Upper lobe of left lung (tissue), 6 donors: ENCODE measurements around the gene PLCB2. TPM values are rescaled to one million over a fixed set of nuclear protein-coding genes. Genes with fewer than 3 reads are reported as not detected.

Experiments used
- ATAC-seq, 2 donors: fragments of 200-7000 bp; cut with Tn5 transposase; one replicate each; pipeline ENCODE4 v1.9.1; 2022; ENCODE audit warnings: mild to moderate bottlenecking in 2 of 2, moderate library complexity in 2 of 2; ENCODE audit not compliant: low FRiP score in 2 of 2
- DNase-seq, 2 donors: peaks; one replicate each; pipeline ENCODE4 v3.0.0-alpha.2; 2019 to 2020
- H3K27ac ChIP-seq, 4 donors: fragments of 200-600 bp; sonication (generic); one replicate each; pipeline ENCODE4 v1.5.1; 2016 to 2019
- H3K27me3 ChIP-seq, 4 donors: fragments of 200-600 bp; sonication (generic); one replicate each; pipeline ENCODE4 v1.5.1; 2017 to 2019
- H3K36me3 ChIP-seq, 4 donors: fragments of 200-600 bp; sonication (generic); one replicate each; pipeline ENCODE4 v1.5.1; 2016 to 2019
- H3K4me1 ChIP-seq, 4 donors: fragments of 200-600 bp; sonication (generic); one replicate each; pipeline ENCODE4 v1.5.1; 2018 to 2019
- H3K4me3 ChIP-seq, 4 donors: fragments of 200-600 bp; sonication (generic); one replicate each; pipeline ENCODE4 v1.5.1; 2017 to 2019; ENCODE audit warnings: mild to moderate bottlenecking in 2 of 4, moderate library complexity in 1 of 4
- H3K9me3 ChIP-seq, 4 donors: fragments of 200-600 bp; sonication (generic); one replicate each; pipeline ENCODE4 v1.5.1; 2018 to 2019
- EP300 ChIP-seq, 4 donors: sonication (generic); formaldehyde crosslinking; IDR thresholded peaks; one replicate each; pipeline ENCODE4 v1.5.1; 2017; ENCODE audit warnings: antibody characterized with exemption in 4 of 4, control low read depth in 2 of 4
- POLR2A ChIP-seq, 4 donors: fragments of 450-650 bp; IDR thresholded peaks; one replicate each; pipeline ENCODE4 v1.5.1; 2016 to 2017; ENCODE audit warnings: antibody characterized with exemption in 4 of 4, mild to moderate bottlenecking in 2 of 4
- POLR2AphosphoS5 ChIP-seq, 2 donors: sonication (generic); formaldehyde crosslinking; IDR thresholded peaks; one replicate each; pipeline ENCODE4 v1.5.1; 2017; ENCODE audit warnings: antibody characterized with exemption in 2 of 2
- WGBS, 2 donors: methylation state at CpG; one replicate each; pipeline ENCODE4 v1.1.5; 2017 to 2018; 5-methylcytosine and 5-hydroxymethylcytosine counted together
- total RNA-seq, 6 donors: library from RNA; depleted of rRNA in 4 of 6; stranded (reverse); fragments of >200 nt in 4 of 6; gene quantifications; one replicate each; pipeline versions ENCODE4 v1.1.0 to v1.2.1, GENCODE V29; 2016 to 2021
- TF ChIP-seq, protein P1 (sequence below), 6 experiments: fragments of 450-650 bp in 4 of 6; fragments of 200-600 bp in 2 of 6; sonication (generic) in 2 of 6; IDR thresholded peaks; one replicate each; pipeline ENCODE4 v1.5.1; 2016 to 2019; ENCODE audit warnings: antibody characterized with exemption in 6 of 6
- donor health status: DM: no; HTN: no; CAD: no; lungs with moderate emphysema.
- donor health status: DM: no; HTN: yes; CAD: no; lungs with severe emphysema.

PLCB2 gene
- total RNA-seq, 6 donors from 2014 or later: 26.9 to 170 (median 85.7) TPM

DNA sequence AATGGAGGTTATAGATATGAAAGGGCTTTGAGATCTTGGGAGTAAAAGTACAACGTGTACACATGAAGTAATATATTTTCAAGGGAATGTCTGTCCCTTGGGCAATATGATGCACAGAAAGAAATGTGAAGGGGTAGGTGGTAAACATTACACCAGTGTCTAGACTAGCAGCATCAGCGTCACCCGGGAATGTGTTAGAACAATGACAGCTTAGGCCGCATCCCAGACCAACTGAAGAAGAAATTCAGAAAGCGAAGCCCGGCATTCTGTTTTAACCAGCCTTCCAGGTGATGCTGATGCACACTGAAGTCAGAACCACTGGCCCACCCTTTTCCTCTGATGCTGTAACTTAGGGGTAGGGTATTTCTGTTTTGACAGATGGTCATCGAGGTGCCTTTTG, 22.1 kb upstream of the PLCB2 start:
- ATAC-seq (no peak), DNase-seq (no peak)
- Histone ChIP-seq H3K4me1 (peaks cover 54 to 95% (median 62%) of the 10 kb centered on the region in 4 donors), H3K36me3 (no peaks in the 10 kb centered on the region), H3K27ac (peak overlapping the region; percentile 26 to 67 (median 47)), H3K27me3 (no peaks in the 10 kb centered on the region), H3K4me3 (no peak overlapping the region), H3K9me3 (no peaks in the 10 kb centered on the region)
- TF ChIP-seq POLR2AphosphoS5 (IDR thresholded peaks at IDR 0.05) (no peak), POLR2A (IDR thresholded peaks at IDR 0.05) (no peak), EP300 (IDR thresholded peaks at IDR 0.05) (no peak)
- TF ChIP-seq, protein P1, sequence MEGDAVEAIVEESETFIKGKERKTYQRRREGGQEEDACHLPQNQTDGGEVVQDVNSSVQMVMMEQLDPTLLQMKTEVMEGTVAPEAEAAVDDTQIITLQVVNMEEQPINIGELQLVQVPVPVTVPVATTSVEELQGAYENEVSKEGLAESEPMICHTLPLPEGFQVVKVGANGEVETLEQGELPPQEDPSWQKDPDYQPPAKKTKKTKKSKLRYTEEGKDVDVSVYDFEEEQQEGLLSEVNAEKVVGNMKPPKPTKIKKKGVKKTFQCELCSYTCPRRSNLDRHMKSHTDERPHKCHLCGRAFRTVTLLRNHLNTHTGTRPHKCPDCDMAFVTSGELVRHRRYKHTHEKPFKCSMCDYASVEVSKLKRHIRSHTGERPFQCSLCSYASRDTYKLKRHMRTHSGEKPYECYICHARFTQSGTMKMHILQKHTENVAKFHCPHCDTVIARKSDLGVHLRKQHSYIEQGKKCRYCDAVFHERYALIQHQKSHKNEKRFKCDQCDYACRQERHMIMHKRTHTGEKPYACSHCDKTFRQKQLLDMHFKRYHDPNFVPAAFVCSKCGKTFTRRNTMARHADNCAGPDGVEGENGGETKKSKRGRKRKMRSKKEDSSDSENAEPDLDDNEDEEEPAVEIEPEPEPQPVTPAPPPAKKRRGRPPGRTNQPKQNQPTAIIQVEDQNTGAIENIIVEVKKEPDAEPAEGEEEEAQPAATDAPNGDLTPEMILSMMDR (IDR thresholded peaks at IDR 0.05): no peak
- WGBS, 2 donors: 83 to 87% methylated on average over 7 of the region's 7 CpGs

- ATAC-seq: no peak
- TF ChIP-seq, protein P1 (IDR thresholded peaks at IDR 0.05): no peak
- no peak for TF ChIP-seq POLR2A (IDR thresholded peaks at IDR 0.05)
- no peak for TF ChIP-seq EP300 (IDR thresholded peaks at IDR 0.05)
- TF ChIP-seq POLR2AphosphoS5 (IDR thresholded peaks at IDR 0.05): no peak
- no peak overlapping the region for H3K4me3 ChIP-seq
- no peaks in the 10 kb centered on the region for H3K36me3 ChIP-seq
- H3K27ac ChIP-seq: no peak overlapping the region
- 72 to 78% methylated on average over 5 of the region's 5 CpGs for WGBS, 2 donors
- DNase-seq: no peak
- no peaks in the 10 kb centered on the region for H3K27me3 ChIP-seq
- no peaks in the 10 kb centered on the region for H3K9me3 ChIP-seq
- peaks cover 47 to 91% (median 58%) of the 10 kb centered on the region in 4 donors for H3K4me1 ChIP-seq
Measured at GRCh38 chr15:40328751-40329150, 21.0 kb upstream of the PLCB2 start.

DNA sequence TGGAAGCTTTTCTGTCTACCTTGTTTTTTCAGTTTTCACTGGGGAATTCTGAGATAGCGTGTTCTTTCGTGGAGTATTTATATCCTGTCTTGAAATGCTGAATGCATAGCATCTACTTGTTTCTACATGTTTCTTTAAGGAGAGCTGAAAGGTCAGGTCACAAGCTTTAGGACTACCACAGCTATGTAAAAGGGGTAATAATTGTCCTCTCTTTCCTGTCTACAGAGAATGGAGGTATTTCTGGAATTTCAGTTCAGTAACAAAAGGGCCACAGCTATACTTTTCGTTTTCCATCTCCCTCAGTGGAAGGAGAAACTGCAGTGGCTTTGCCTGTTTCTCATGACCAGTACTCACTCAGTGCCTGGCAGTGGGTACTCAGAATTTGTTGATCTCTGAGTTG, 20.4 kb upstream of the PLCB2 start:
- no peak for TF ChIP-seq POLR2A (IDR thresholded peaks at IDR 0.05)
- TF ChIP-seq POLR2AphosphoS5 (IDR thresholded peaks at IDR 0.05): no peak
- no peak for TF ChIP-seq EP300 (IDR thresholded peaks at IDR 0.05)
- TF ChIP-seq, protein P1 (IDR thresholded peaks at IDR 0.05): no peak
- WGBS, 2 donors: 59 to 62% methylated on average over 3 of the region's 3 CpGs
- Histone ChIP-seq H3K36me3 (no peaks in the 10 kb centered on the region), H3K27ac (no peak overlapping the region), H3K4me1 (peaks cover 42 to 87% (median 52%) of the 10 kb centered on the region in 4 donors), H3K9me3 (no peaks in the 10 kb centered on the region), H3K27me3 (no peaks in the 10 kb centered on the region), H3K4me3 (no peak overlapping the region)
- no peak for DNase-seq
- ATAC-seq: no peak

DNA sequence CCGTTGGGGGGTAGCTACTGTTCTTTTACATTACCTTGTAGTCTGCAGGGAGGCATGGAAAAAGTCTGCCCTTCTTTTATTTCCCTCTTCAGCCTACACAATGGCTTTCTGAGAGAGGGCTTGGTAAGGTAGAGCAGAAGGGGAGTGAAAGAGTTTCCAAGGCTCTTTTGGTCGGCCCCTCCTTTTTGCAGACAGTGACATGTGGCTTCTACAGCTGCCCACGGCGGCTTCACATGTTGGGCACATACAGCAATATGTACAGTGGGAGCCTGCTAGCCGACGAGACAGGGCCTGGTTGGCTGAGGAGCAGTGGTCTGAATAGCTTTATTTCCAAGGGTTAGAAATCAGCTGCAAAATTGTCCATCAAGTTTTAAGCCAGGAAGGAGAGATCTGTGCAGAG, 19.7 kb upstream of the PLCB2 start:
- DNase-seq: no peak
- no peak for ATAC-seq
- H3K4me1 ChIP-seq: peaks cover 41 to 87% (median 50%) of the 10 kb centered on the region in 4 donors
- TF ChIP-seq EP300 (IDR thresholded peaks at IDR 0.05) (no peak), POLR2A (IDR thresholded peaks at IDR 0.05) (no peak), POLR2AphosphoS5 (IDR thresholded peaks at IDR 0.05) (no peak)
- TF ChIP-seq, protein P1 (IDR thresholded peaks at IDR 0.05): no peak
- H3K27me3 ChIP-seq: no peaks in the 10 kb centered on the region
- 57% methylated on average over 6 of the region's 6 CpGs for WGBS, 2 donors
- no peak overlapping the region for H3K27ac ChIP-seq
- no peaks in the 10 kb centered on the region for H3K9me3 ChIP-seq
- H3K36me3 ChIP-seq: no peaks in the 10 kb centered on the region
- H3K4me3 ChIP-seq: no peak overlapping the region

- Histone ChIP-seq H3K9me3 (no peaks in the 10 kb centered on the region), H3K4me1 (peaks cover 37 to 77% (median 43%) of the 10 kb centered on the region in 4 donors), H3K4me3 (peak overlapping the region in 2 of 4 donors; percentile 66 to 77), H3K27ac (peak overlapping the region in 2 of 4 donors; percentile 13 to 91), H3K36me3 (no peaks in the 10 kb centered on the region), H3K27me3 (no peaks in the 10 kb centered on the region)
- no peak for DNase-seq
- 75 to 76% methylated on average over 2 of the region's 2 CpGs for WGBS, 2 donors
- TF ChIP-seq POLR2AphosphoS5 (IDR thresholded peaks at IDR 0.05): no peak
- TF ChIP-seq, protein P1 (IDR thresholded peaks at IDR 0.05): no peak
- TF ChIP-seq POLR2A (IDR thresholded peaks at IDR 0.05): no peak
- TF ChIP-seq EP300 (IDR thresholded peaks at IDR 0.05): no peak
- ATAC-seq: no peak
Measured at GRCh38 chr15:40325700-40326099, 18.0 kb upstream of the PLCB2 start.
